Adipocyte (in vitro differentiated cells): Measurements from ENCODE around the gene SLC30A1.

Experiments
- DNase-seq: peaks from one replicate; pipeline ENCODE4 v3.0.0-alpha.2; 2015; ENCODE audit warnings: low read depth
- H3K27me3 ChIP-seq: replicated peaks from 2 replicates; pipeline ENCODE4 v1.7.0; 2013; ENCODE audit warnings: mild to moderate bottlenecking, low read length, moderate library complexity; ENCODE audit not compliant: control insufficient read depth, insufficient read depth
- H3K36me3 ChIP-seq: 2 replicates; pipeline ENCODE4 v1.7.0; 2013; ENCODE audit warnings: low read length, mild to moderate bottlenecking, moderate library complexity; ENCODE audit not compliant: control insufficient read depth, insufficient read depth, severe bottlenecking
- H3K4me1 ChIP-seq: 2 replicates; pipeline ENCODE4 v1.7.0; 2013; ENCODE audit warnings: mild to moderate bottlenecking, low read length, moderate library complexity; ENCODE audit not compliant: control insufficient read depth, insufficient read depth
- H3K4me3 ChIP-seq: 2 replicates; pipeline ENCODE4 v1.7.0; 2013; ENCODE audit warnings: mild to moderate bottlenecking, low read length, moderate library complexity
- H3K9ac ChIP-seq: 2 replicates; pipeline ENCODE4 v1.7.0; 2013; ENCODE audit warnings: mild to moderate bottlenecking, low read length, moderate library complexity
- H3K9me3 ChIP-seq: 2 replicates; pipeline ENCODE4 v1.7.0; 2013; ENCODE audit warnings: mild to moderate bottlenecking, low read length, moderate library complexity; ENCODE audit not compliant: control insufficient read depth

The SLC30A1 gene

GRCh38 chr1:211596418-211597181, 17.6 kb upstream of the SLC30A1 start:
- Histone ChIP-seq H3K4me3 (no peak overlapping the region), H3K27me3 (no peaks in the 10 kb centered on the region), H3K36me3 (no peaks in the 10 kb centered on the region), H3K4me1 (peaks cover 11% of the 10 kb centered on the region), H3K9me3 (no peaks in the 10 kb centered on the region), H3K9ac (no peak overlapping the region)
- no peak for DNase-seq

GRCh38 chr1:211595419-211595818, 16.5 kb upstream of the SLC30A1 start:
- Histone ChIP-seq H3K4me1 (peaks cover 21% of the 10 kb centered on the region), H3K9ac (no peak overlapping the region), H3K36me3 (no peaks in the 10 kb centered on the region), H3K27me3 (no peaks in the 10 kb centered on the region), H3K9me3 (no peaks in the 10 kb centered on the region), H3K4me3 (no peak overlapping the region)
- no peak for DNase-seq

DNA sequence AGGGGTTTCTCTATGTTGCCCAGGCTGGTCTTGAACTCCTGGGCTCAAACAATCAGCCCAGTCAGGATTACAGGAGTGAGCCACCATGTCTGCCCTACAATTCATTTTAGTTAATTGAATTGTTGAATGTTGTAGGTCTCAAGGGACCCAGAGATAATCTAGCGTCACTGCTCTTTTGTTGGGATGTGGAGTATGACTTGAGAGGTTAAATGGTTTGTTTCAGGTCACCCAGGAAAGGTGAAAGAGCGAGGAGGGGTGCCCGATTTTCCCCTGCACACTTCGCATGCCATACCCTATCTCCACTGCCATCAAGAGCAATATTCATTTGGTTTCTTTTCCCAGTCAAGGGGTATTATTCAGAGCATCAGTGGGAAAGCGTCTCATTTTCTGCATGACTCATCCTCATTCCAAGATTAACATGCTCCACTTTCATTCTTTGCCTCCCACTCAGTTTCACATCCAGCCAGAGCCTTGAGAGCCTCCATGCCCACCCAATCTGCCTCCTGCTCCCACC, 13.1 kb upstream of the SLC30A1 start:
- Histone ChIP-seq H3K36me3 (no peaks in the 10 kb centered on the region), H3K9me3 (no peaks in the 10 kb centered on the region), H3K4me3 (peak overlapping the region; percentile 45), H3K9ac (peak overlapping the region; percentile 42), H3K4me1 (peaks cover 33% of the 10 kb centered on the region), H3K27me3 (no peaks in the 10 kb centered on the region)
- DNase-seq, result peak; percentile 91

DNA sequence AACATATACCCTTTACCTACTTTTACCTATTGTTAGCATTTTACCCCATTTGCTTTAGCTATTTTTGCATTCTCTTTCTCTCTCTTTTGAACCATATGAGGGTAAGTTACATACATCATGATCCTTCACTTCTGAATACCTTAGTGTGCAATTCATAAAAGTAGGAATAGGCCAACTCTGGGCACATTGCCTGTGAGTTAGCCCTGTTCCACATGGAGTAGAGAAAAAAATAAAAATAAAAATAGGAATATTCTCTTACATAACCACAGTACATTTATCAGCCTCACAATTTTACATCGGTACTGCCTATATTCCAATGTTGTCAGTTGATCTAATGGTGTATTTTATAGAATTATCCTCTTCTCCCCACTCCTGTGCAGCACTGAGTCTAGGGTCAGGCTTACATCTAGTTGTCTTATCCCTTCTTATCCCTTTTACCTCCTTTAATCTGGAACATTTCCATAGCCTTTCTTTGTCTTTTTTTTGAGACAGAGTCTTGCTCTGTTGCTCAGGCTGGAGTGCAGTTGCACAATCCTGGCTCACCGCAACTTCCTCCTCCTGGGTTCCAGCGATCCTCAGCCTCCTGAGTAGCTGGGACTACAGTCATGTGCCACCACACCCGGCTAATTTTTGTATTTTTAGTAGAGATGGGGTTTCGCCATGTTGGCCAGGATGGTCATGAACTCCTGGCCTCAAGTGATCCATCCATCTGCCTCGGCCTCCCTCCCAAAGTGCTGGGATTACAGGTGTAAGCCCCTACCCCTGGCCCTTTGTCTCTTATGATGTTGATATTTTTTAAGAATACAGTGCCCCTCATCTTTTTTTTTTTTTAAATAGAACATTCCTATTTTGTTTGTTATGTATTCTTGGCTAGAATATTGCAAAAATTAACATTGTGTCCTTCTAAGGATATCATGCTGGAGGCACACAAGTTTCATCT, 11.1 kb upstream of the SLC30A1 start:
- H3K36me3 ChIP-seq, result no peaks in the 10 kb centered on the region
- peak overlapping the region; percentile 41 for H3K9ac ChIP-seq
- H3K27me3 ChIP-seq, result no peaks in the 10 kb centered on the region
- no peaks in the 10 kb centered on the region for H3K9me3 ChIP-seq
- DNase-seq, result peak; percentile 56
- peaks cover 33% of the 10 kb centered on the region for H3K4me1 ChIP-seq
- H3K4me3 ChIP-seq, result peak overlapping the region; percentile 20

DNA sequence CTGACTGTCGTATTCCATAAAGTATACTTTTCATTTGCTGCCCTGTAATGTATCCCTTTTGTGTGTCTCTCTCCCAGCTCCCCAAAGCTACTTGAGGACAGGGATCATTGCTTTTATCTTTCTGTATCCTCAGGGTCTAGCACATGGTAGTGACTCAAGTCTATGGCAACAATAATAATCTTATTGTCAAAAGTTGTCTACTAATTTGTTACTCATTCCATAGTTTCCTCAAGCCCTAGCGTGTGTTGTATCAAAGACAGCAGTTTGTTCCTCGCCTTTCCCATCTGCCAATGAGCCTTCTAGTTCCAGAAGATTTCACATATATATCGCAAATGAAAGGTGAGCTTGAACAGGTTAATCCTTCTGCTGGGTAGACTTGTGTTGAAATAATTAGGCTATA, 9.8 kb upstream of the SLC30A1 start:
- H3K36me3 ChIP-seq, result no peaks in the 10 kb centered on the region
- no peak overlapping the region for H3K9ac ChIP-seq
- peaks cover 36% of the 10 kb centered on the region for H3K4me1 ChIP-seq
- no peak overlapping the region for H3K4me3 ChIP-seq
- H3K9me3 ChIP-seq, result no peaks in the 10 kb centered on the region
- H3K27me3 ChIP-seq, result no peaks in the 10 kb centered on the region
- DNase-seq, result no peak

DNA sequence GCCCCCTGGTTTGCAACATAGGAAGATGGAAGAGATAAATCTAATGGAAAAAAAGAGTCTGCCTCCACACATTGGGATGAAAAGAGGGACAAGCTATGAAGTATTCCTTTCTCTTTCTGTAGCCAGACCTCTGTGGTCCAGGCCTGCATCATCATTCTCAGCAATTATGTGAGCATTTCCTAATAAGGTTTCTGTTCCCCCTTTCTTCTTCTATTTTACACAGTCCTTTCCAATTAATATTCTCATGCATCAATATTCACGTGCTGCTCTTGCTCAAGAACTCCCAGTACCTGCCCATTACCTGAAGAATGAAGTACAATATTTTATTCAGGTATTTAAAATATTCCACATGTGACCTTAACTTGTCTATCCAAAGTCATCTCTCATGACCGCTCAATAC, 8.2 kb upstream of the SLC30A1 start:
- H3K4me3 ChIP-seq, result no peak overlapping the region
- H3K9ac ChIP-seq, result no peak overlapping the region
- DNase-seq, result no peak
- peaks cover 46% of the 10 kb centered on the region for H3K4me1 ChIP-seq
- H3K9me3 ChIP-seq, result no peaks in the 10 kb centered on the region
- H3K36me3 ChIP-seq, result no peaks in the 10 kb centered on the region
- H3K27me3 ChIP-seq, result no peaks in the 10 kb centered on the region

- Histone ChIP-seq H3K36me3 (no peaks in the 10 kb centered on the region), H3K27me3 (no peaks in the 10 kb centered on the region), H3K4me3 (no peak overlapping the region), H3K4me1 (peaks cover 45% of the 10 kb centered on the region), H3K9me3 (no peaks in the 10 kb centered on the region), H3K9ac (no peak overlapping the region)
- no peak for DNase-seq
These were observed 7.6 kb upstream of the SLC30A1 start for GRCh38 chr1:211586538-211586937.

DNA sequence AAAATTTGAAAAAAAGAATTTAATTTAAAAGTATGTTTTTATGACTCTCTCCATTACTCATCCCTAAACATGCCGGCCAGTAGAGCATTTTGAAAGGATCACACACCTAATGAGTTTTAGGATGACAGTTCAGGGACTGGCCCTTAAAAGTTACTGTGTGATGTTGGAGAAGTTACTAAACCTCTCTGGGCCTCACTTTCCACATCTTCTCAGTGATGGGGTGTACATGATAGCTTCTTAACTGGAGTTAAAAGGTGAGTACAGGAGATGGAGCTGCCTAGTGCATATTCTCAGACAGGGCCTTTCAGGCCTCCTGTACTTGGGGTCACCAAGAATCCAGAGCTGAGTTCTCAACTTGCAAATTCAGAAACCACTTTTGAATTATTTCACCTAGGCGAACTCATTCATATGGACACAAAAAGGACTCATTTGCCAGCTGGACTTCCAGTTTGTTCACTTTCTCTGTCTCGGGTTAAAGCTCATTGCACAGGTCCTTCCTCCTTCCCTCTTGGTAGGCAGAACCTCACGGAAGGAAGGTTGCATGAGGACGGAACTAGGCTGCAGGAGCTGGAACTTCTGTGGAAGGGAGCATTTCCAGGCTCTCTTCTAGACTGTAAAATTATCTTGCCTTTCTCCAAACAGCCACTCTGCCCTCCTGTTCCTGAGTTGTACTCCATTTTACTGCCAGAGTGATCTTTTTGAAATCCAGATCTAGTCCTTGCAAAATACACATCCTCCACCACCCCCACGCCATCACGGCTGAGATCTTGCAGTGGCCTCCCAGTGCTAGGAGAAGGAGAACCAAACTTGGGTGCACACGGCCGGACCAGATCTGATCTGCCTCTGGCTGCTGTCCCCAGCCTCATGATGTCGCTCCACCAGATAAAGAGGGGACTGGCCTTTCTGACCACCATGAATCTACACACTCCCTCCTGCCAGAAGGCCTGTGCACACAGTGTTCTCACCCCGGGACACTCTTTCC, 4.3 kb upstream of the SLC30A1 start:
- peak overlapping the region; percentile 86 for H3K9ac ChIP-seq
- H3K4me3 ChIP-seq, result no peak overlapping the region
- no peaks in the 10 kb centered on the region for H3K36me3 ChIP-seq
- no peaks in the 10 kb centered on the region for H3K27me3 ChIP-seq
- no peak for DNase-seq
- peaks cover 42% of the 10 kb centered on the region for H3K4me1 ChIP-seq
- H3K9me3 ChIP-seq, result no peaks in the 10 kb centered on the region

- Histone ChIP-seq H3K9ac (peak overlapping the region; percentile 86), H3K9me3 (no peaks in the 10 kb centered on the region), H3K4me1 (peaks cover 42% of the 10 kb centered on the region), H3K27me3 (no peaks in the 10 kb centered on the region), H3K36me3 (no peaks in the 10 kb centered on the region), H3K4me3 (peak overlapping the region; percentile 53)
- peak; percentile 87 for DNase-seq
These were observed 2.6 kb upstream of the SLC30A1 start for GRCh38 chr1:211581526-211581925.

DNA sequence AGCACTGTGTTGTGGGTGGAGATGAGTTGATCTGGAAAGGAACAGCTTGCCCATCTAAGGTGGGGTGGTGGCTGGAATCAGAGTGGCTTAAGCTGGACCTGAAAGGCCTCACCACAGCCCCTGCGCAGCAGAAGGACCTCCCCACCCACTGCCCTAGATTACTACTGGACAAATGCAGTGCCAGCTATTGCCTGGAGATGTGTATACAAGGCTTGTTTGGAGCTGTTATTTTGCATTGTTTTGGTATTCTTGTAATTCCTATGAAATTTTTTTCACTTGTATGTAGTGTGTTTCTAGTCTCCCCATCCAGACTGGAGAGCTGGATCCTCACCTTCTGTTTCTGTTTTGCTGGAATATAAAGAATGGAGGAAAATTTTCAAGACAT, 1.3 kb upstream of the SLC30A1 start:
- peak; percentile 25 for DNase-seq
- H3K36me3 ChIP-seq, result peaks cover 9% of the 10 kb centered on the region
- no peaks in the 10 kb centered on the region for H3K27me3 ChIP-seq

More for the DNA sequence above, 1.3 kb upstream of the SLC30A1 start:
- peak overlapping the region; percentile 84 for H3K4me3 ChIP-seq
- H3K9me3 ChIP-seq, result no peaks in the 10 kb centered on the region
- peaks cover 54% of the 10 kb centered on the region for H3K4me1 ChIP-seq
- peak overlapping the region; percentile 88 for H3K9ac ChIP-seq
